GM12878 (cell line): Measurements from ENCODE around the gene PREX1. TPM values are rescaled to one million over a fixed set of nuclear protein-coding genes. Genes with fewer than 3 reads are reported as not detected.

Experiments
- ATAC-seq: fragments of 200-7000 bp; cut with Tn5 transposase; 3 replicates; pipeline ENCODE4 v1.9.1; 2020; ENCODE audit warnings: mild to moderate bottlenecking, moderate library complexity
- BruUV-seq: library from RNA; stranded (reverse); fragments of 400-500 nt; replicated peaks from 2 replicates; lab custom pipeline; 2021; lab: Mats Ljungman, UMichigan
- CTCF ChIA-PET: fragments of 300-600 bp; sonication (Branson Sonifier 250); formaldehyde crosslinking; extraction: SDS; loops from one replicate; lab custom pipeline; 2021; ENCODE audit warnings: inconsistent platforms; lab: Yijun Ruan, JAX
- POLR2A ChIA-PET: fragments of 350-600 bp; formaldehyde crosslinking; extraction: SDS; loops from one replicate; lab custom pipeline; 2021; ENCODE audit warnings: inconsistent platforms; lab: Charles Lee
- RAD21 ChIA-PET: fragments of 300-600 bp; sonication (Branson Sonifier 250); formaldehyde crosslinking; loops from one replicate; lab custom pipeline; 2023; ENCODE audit warnings: antibody characterized with exemption; ENCODE audit not compliant: unreplicated experiment; lab: Charles Lee
- SMC1A ChIA-PET: fragments of 300-600 bp; sonication (Branson Sonifier 250); formaldehyde crosslinking; loops from one replicate; lab custom pipeline; 2023; ENCODE audit not compliant: unreplicated experiment, uncharacterized antibody; lab: Charles Lee
- DNase-seq: peaks from one replicate; pipeline ENCODE4 v3.0.0-alpha.2; 2011; ENCODE audit warnings: low read depth, low spot score
- FAIRE-seq: peaks from 3 replicates; lab custom pipeline; 2011; peaks lifted over from hg19 to GRCh38; lab: Jason Lieb, UNC
- H2AFZ ChIP-seq: 2 replicates; pipeline ENCODE4 v1.6.0; 2011; ENCODE audit warnings: low read depth, low read length, control low read depth; ENCODE audit not compliant: control insufficient read depth
- H3K27ac ChIP-seq: 2 replicates; pipeline ENCODE4 v1.5.1; 2011; ENCODE audit warnings: control low read depth; ENCODE audit not compliant: control insufficient read depth, insufficient read depth
- H3K27me3 ChIP-seq, 2 experiments: replicated peaks in 1 of 2; 2 replicates each; pipeline versions ENCODE4 v1.6.0 to v1.6.1; 2011; ENCODE audit warnings: low read length in 1 of 2; ENCODE audit not compliant: control insufficient read depth in 2 of 2, insufficient read depth in 2 of 2
- H3K36me3 ChIP-seq, 2 experiments: 2 replicates each; pipeline ENCODE4 v1.5.1; 2011; ENCODE audit warnings: low read length in 1 of 2; ENCODE audit not compliant: control insufficient read depth in 2 of 2, insufficient read depth in 2 of 2
- H3K4me1 ChIP-seq: 2 replicates; pipeline ENCODE4 v1.6.1; 2011; ENCODE audit warnings: mild to moderate bottlenecking, low read length, moderate library complexity, mixed read lengths; ENCODE audit not compliant: control insufficient read depth, insufficient read depth
- H3K4me2 ChIP-seq: 2 replicates; pipeline ENCODE4 v1.6.0; 2011; ENCODE audit warnings: control low read depth; ENCODE audit not compliant: control insufficient read depth, insufficient read depth
- H3K4me3 ChIP-seq: fragments of 200-600 bp; sonication (generic); 2 replicates; pipeline ENCODE4 v1.5.1; 2016
- H3K79me2 ChIP-seq: 2 replicates; pipeline ENCODE4 v1.6.0; 2011; ENCODE audit warnings: low read length; ENCODE audit not compliant: control insufficient read depth, insufficient read depth
- H3K9ac ChIP-seq: 2 replicates; pipeline ENCODE4 v1.8.0; 2011; ENCODE audit warnings: low read length, control low read depth, mixed read lengths; ENCODE audit not compliant: control insufficient read depth, insufficient read depth
- H3K9me3 ChIP-seq: replicated peaks from 3 replicates; pipeline ENCODE4 v1.5.1; 2011; ENCODE audit warnings: mild to moderate bottlenecking, low read length; ENCODE audit not compliant: control insufficient read depth, insufficient read depth
- H4K20me1 ChIP-seq: 2 replicates; pipeline ENCODE4 v1.6.0; 2011; ENCODE audit not compliant: control insufficient read depth, insufficient read depth
- EED ChIP-seq: sonication (generic); IDR thresholded peaks from 2 replicates; pipeline ENCODE4 v1.6.1; 2016; ENCODE audit warnings: antibody characterized with exemption, low read depth
- ETV6 ChIP-seq, 2 experiments: fragments of 450-650 bp in 1 of 2; IDR thresholded peaks in 1 of 2; conservative IDR thresholded peaks in 1 of 2; 2 replicates each; pipeline ENCODE4 v1.6.1; 2014; ENCODE audit warnings: antibody characterized with exemption in 1 of 2, borderline replicate concordance in 1 of 2, low read depth in 1 of 2, mild to moderate bottlenecking in 1 of 2, moderate library complexity in 1 of 2
- GATAD2B ChIP-seq: fragments of 450-650 bp; conservative IDR thresholded peaks from 2 replicates; pipeline ENCODE4 v1.6.1; 2017; ENCODE audit warnings: low read depth, mild to moderate bottlenecking, moderate library complexity
- POLR2AphosphoS5 ChIP-seq: IDR thresholded peaks from 2 replicates; pipeline ENCODE4 v1.6.1; 2011; ENCODE audit warnings: mild to moderate bottlenecking, low read length, inconsistent platforms
- RB1 ChIP-seq: fragments of 450-650 bp; formaldehyde crosslinking; IDR thresholded peaks from 2 replicates; pipeline ENCODE4 v1.6.1; 2017; ENCODE audit warnings: mild to moderate bottlenecking, borderline replicate concordance
- RBBP5 ChIP-seq: fragments of 200-600 bp; sonication (generic); conservative IDR thresholded peaks from 2 replicates; pipeline ENCODE4 v1.6.1; 2016
- RUNX3 ChIP-seq: IDR thresholded peaks from 2 replicates; pipeline ENCODE4 v1.6.1; 2012; ENCODE audit warnings: low read length, inconsistent platforms
- WRNIP1 ChIP-seq: IDR thresholded peaks from 2 replicates; pipeline ENCODE4 v1.6.1; 2011; ENCODE audit warnings: low read depth, low read length, improper control_type of control experiment, borderline replicate concordance
- WGBS: methylation state at CpG from one replicate; pipeline ENCODE4 v1.1.6; 2016; ENCODE audit warnings: low lambda C conversion rate; ENCODE audit not compliant: insufficient replicate concordance, insufficient coverage; ENCODE audit errors: missing lambda C conversion rate; 5-methylcytosine and 5-hydroxymethylcytosine counted together
- in situ Hi-C: fragments of 300-500 bp; cut with MboI; formaldehyde crosslinking; loops from 9 replicates; pipeline ENCODE4 v1.14.3; 2018; ENCODE audit warnings: mixed read lengths
- intact Hi-C: fragments of 100-400 bp; cut with micrococcal nuclease; formaldehyde crosslinking; loops from one replicate; pipeline ENCODE4 v1.14.2; 2022; ENCODE audit not compliant: unreplicated experiment
- polyA plus RNA-seq, 11 experiments: library from polyadenylated mRNA; depleted of rRNA in 4 of 11; unstranded in 6 of 11; stranded (reverse) in 5 of 11; fragments of >200 nt; fragmentation: Nextera tagmentation in 4 of 11; fragmentation: Illumina TruSeq in 1 of 11; extraction: Ambion mirVana in 4 of 11; extraction: Trizol in 1 of 11; gene quantifications; 1 replicate in 1 of 11; 2 replicates in 10 of 11; pipeline versions ENCODE4 v1.2.1 to v1.2.3, GENCODE V29; 2011 to 2016; ENCODE audit warnings: inconsistent platforms in 2 of 11, missing spikeins in 2 of 11, low read depth in 1 of 11
- total RNA-seq, 4 experiments: library from RNA; depleted of rRNA in 3 of 4; stranded (reverse); fragments of >200 nt in 3 of 4; fragmentation: Illumina TruSeq in 1 of 4; extraction: Trizol in 1 of 4; gene quantifications; 2 replicates each; pipeline versions ENCODE4 v1.2.1 to v1.2.3, GENCODE V29; 2013 to 2021

The PREX1 gene
- total and polyA plus RNA-seq, 10 of the 15 experiments (the other 5 are each of a cell fraction or from before 2014, with no cell fraction given) = 2.6 to 114 (median 38.9) TPM

DNA sequence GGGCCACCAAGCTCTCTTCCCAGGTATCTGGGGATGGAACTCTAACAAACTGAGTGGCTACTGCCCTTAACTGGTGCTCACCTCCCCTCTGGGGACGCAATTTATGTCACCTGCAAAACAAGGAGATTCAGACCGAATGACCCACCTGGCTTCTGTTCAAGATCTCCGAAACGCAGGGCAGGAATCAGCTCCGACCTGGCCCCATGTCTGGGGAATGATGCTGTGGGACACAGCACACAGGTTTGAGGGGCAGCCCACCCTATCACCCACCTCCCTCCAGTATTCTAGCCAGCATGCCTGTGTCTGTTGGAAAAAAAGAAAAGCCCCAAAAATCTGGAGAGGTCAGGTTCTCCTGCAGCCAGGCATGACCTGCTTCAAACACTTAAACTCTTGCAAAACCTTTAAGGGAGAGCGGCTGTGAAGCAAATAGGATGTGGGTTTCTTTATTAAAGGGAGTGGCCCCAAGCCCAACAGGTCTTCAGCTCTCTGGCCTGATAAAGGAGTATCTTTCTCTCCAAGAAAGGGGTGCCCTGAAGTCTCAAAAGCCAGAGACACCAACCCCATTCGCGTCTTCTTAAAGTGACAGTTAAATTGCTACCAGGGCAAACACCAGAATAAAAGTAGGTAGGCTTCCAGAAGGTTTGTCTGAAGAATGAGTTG lies 6.4 kb downstream of the PREX1 start:
- H3K27ac ChIP-seq = peak overlapping the region; percentile 1; the same call in 1 of the 2 replicates
- no peaks in the 10 kb centered on the region for H3K27me3 ChIP-seq
- DNase-seq (no peak), FAIRE-seq (no peak), ATAC-seq (no peak)
- WGBS = 8% methylated on average over 8 of the region's 8 CpGs
- peaks cover 64% of the 10 kb centered on the region for H3K4me1 ChIP-seq
- TF ChIP-seq EED (0 out of 2 replicates have a peak, but pooled peaks have one; percentile 28), RUNX3 (peak; percentile 45), WRNIP1 (no peak)
- peaks cover 4% of the 10 kb centered on the region in 2 experiments; a peak in 2 of 4 replicates for H3K36me3 ChIP-seq
- no peaks in the 10 kb centered on the region; the same call in 2 of the 3 replicates for H3K9me3 ChIP-seq
- in situ Hi-C loops = no loop called here
- H2AFZ ChIP-seq = no peak overlapping the region
- ChIA-PET SMC1A (interaction anchor here (0.7 to 2.1 kb wide), 7 partner anchors 10 to 107 kb away, joined by 3 to 7 read pairs (median 3); no protein-coding TSS in a partner anchor), RAD21 (interaction anchor here (1.3 to 3.5 kb wide), 3 partner anchors 24 to 164 kb away, joined by 5 to 9 read pairs (median 5); no protein-coding TSS in a partner anchor), CTCF (interaction anchor here (0.8 to 1.2 kb wide), 2 partner anchors 83 to 85 kb away, joined by 3 to 4 read pairs; no protein-coding TSS in a partner anchor), POLR2A (interaction anchor here (0.7 to 1.3 kb wide), 3 partner anchors 32 to 361 kb away, joined by 4 to 5 read pairs (median 4); no protein-coding TSS in a partner anchor)
- no peak overlapping the region; the same call in 1 of the 2 replicates for H3K9ac ChIP-seq
- peak overlapping the region; percentile 99; the same call in 1 of the 2 replicates for H3K4me3 ChIP-seq
- H4K20me1 ChIP-seq = peaks cover 4% of the 10 kb centered on the region; the same call in 1 of the 2 replicates
- peaks cover 99% of the 10 kb centered on the region for H3K79me2 ChIP-seq
- H3K4me2 ChIP-seq = peak overlapping the region; percentile 88
- BruUV-seq = no TSS peak
- intact Hi-C loops = no loop called here

DNA sequence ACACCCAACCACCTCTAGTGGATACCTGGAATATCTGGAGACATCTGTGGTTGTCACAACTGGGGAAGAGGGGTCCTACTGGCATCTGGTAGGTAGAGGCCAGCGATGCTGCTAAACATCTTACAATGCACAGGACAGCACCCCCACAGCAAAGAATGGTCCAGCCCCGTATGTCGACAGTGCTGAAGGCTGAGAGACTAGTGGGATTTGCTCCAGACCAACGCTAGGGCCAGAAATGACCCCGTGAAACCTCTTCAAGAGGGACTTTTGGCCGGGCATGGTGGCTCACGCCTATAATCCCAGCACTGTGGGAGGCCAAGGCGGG lies 7.2 kb downstream of the PREX1 start:
- intact Hi-C loops = no loop called here
- SMC1A ChIA-PET = interaction anchor here (1.4 to 1.6 kb wide), 2 partner anchors 32 to 84 kb away, joined by 3 to 7 read pairs; no protein-coding TSS in a partner anchor

More for the DNA sequence above, 7.2 kb downstream of the PREX1 start:
- peaks cover 97% of the 10 kb centered on the region for H3K79me2 ChIP-seq
- peaks cover 4 to 5% of the 10 kb centered on the region in 2 experiments; a peak in 3 of 4 replicates for H3K36me3 ChIP-seq
- ATAC-seq (no peak), FAIRE-seq (no peak), DNase-seq (no peak)
- no peaks in the 10 kb centered on the region for H3K27me3 ChIP-seq
- in situ Hi-C loops = no loop called here
- H3K4me3 ChIP-seq = no peak overlapping the region
- CTCF ChIA-PET = no interaction called here
- RAD21 ChIA-PET = interaction anchor here (1.0 to 3.5 kb wide), 3 partner anchors 24 to 32 kb away, joined by 3 to 9 read pairs (median 5); no protein-coding TSS in a partner anchor
- 40% methylated on average over 8 of the region's 8 CpGs for WGBS
- BruUV-seq = no TSS peak
- no peak for TF ChIP-seq RBBP5
- TF ChIP-seq RB1 = no peak
- TF ChIP-seq ETV6 (conservative IDR thresholded peaks at IDR 0.05 in 1 of 2, IDR thresholded peaks at IDR 0.05 in 1 of 2; ENCODE audit: borderline replicate concordance in 1 of 2, low read depth in 1 of 2) = 0 out of 4 replicates have a peak, but pooled peaks of 1 of the 2 experiments have one; percentile 66
- TF ChIP-seq POLR2AphosphoS5 = 0 out of 2 replicates have a peak, but pooled peaks have one; percentile 30
- no peak for TF ChIP-seq GATAD2B
- H3K4me2 ChIP-seq = peak overlapping the region; percentile 88
- H2AFZ ChIP-seq = no peak overlapping the region
- H3K27ac ChIP-seq = peak overlapping the region; percentile 53; the same call in 1 of the 2 replicates
- peaks cover 69% of the 10 kb centered on the region for H3K4me1 ChIP-seq
- no peak overlapping the region for H3K9ac ChIP-seq
- POLR2A ChIA-PET = no interaction called here
- H3K9me3 ChIP-seq = no peaks in the 10 kb centered on the region; the same call in 2 of the 3 replicates
- H4K20me1 ChIP-seq = peaks cover 4% of the 10 kb centered on the region; the same call in 1 of the 2 replicates
